Prostate gland (tissue), 2 donors: ENCODE data around the gene CCDC146.

Source experiments
- CTCF ChIP-seq, 4 experiments: fragments of 200-600 bp in 2 of 4; fragments of 450-650 bp in 2 of 4; sonication (generic) in 2 of 4; IDR thresholded peaks; 1 replicate in 3 of 4; 2 replicates in 1 of 4; pipeline ENCODE4 v1.5.1; 2016 to 2019; ENCODE audit warnings: antibody characterized with exemption in 4 of 4, mild to moderate bottlenecking in 2 of 4, moderate library complexity in 2 of 4
- POLR2A ChIP-seq: fragments of 450-650 bp; IDR thresholded peaks from one replicate; pipeline ENCODE4 v1.6.1; 2016; ENCODE audit warnings: antibody characterized with exemption, mild to moderate bottlenecking

- TF ChIP-seq CTCF (IDR thresholded peaks at IDR 0.05) (no peak), POLR2A (no peak)
These were observed 125.7 kb downstream of the CCDC146 start for GRCh38 chr7:77248154-77248553.
